DMS 273 treated with DMSO at 0.1 percent for 48 hours (cell line): ENCODE results near the gene MED8.

Experiments
- DNase-seq: peaks from one replicate; lab custom pipeline; 2025; lab: John Stamatoyannopoulos, UW

Gene MED8

GRCh38 chr1:43389326-43390313 lies at the start of gene MED8, which contains the start of gene SZT2:
MED8 (minus strand) TSS chr1:43389800; CDS start chr1:43389764, 36 bp downstream.
SZT2 (plus strand) TSS chr1:43389899; CDS start chr1:43389969, 70 bp downstream.
- DNase-seq: peak; percentile 76

DNA sequence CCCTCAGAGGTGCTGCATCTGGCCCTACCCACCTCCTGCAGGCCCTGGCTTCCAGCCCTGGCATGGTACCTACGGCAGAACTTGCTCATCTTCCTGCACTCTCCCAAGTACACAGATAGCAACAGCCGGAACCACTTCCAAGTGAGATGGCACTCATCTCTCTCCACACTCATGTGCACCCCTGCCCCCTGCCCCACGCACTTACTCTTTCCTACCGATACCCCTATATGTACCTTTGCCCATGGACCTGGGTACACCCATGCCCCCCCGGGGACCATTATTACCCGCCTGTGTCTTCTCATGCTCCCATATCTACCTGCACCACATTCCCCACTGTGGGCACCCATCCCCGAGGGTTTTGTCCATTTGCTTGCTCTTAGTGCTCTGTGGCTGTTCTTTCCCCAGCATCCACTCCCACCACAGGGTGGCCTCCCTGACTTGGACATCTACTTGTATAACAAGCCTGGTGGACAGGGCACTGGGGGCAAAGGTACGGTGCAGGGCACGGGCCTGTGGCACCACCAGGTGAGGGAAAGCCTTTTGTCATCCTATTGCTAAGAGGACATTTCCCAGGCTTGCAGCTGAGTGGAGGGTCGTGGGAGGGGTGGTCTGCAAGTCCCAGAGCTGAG lies 49.5 kb upstream of the MED8 start:
- no peak for DNase-seq

DNA sequence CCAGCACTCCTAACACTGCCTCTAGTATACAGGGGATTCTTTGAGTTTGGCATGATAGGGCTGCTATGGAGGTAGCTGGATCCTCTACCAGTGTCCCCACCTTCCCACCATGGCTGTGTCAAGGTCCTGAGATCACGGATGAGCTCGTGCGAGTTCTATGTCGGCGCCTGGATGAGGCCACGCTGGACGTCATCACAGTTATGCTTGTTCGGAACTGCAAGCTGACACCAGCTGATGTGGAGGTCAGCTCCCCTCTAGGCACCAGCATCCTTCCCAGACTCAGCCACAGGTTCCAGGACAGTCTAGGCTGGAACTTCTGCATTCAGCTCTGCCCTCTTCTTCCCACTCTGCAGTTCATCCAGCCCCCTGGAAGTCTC lies 49.0 kb upstream of the MED8 start:
- DNase-seq: no peak

- DNase-seq: no peak
Measured at GRCh38 chr1:43438006-43438405, 48.4 kb upstream of the MED8 start.

DNA sequence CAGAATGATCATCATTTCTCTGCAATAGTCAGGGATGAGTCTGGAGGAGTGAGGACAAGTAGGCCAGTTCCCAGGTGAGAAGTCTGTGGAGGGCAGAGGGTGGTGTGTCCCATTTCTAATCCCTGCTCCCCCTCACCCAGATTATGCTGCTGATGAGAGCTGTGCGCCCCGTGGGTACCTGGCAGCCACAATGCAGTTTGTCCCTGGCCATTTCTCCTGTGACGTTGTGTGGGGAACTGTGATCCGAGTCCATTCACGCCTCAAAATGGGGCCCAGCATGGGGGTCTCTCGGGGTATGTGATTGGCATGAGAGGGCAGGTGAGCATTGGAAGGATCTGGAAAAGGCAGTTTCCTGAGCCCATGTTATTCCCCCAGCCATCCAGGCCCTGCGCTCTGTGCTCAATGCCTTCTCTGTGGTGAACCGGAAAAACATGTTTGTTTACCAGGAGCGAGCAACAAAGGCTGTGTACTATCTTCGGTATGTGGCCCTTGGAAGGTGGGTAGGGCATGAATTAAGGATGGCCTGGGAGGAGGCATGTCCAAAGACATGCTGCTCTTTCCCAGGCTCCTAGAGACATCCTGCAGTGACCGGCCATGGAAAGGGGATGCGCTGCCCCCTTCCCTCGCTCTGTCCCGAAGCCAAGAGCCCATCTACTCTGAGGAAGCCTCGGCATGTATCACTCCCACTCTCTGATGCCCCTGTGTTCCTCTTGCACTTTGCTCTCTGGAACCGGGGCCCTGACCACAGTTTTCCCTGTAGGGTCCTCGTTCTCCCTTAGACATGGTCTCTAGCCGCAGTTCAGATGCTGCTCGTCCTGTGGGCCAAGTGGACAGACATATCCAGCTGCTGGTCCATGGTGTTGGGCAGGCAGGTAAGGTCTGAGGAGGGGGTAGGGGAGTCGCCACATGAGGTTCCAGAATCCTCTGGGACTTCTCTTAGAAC lies 47.7 kb upstream of the MED8 start:
- DNase-seq: no peak

DNA sequence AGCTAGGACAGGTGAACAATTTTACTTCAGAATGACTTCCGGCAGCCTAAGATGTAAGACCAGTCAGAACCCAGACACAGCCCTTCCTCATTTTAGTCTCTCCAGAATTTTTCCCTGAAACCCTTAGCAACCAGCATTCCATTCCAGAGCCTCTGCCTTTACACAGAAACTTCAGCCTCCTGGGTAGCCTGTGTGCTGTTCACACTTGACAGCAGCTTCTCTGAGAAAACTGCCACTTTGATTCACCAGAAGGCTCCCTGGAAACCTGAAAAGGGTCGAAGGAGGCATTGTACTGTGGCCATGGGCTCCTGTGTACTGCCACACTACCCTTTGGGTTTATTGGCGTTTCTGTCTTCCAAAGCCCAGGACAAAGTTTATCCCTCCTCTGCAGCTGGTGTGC lies 46.8 kb upstream of the MED8 start:
- no peak for DNase-seq

DNA sequence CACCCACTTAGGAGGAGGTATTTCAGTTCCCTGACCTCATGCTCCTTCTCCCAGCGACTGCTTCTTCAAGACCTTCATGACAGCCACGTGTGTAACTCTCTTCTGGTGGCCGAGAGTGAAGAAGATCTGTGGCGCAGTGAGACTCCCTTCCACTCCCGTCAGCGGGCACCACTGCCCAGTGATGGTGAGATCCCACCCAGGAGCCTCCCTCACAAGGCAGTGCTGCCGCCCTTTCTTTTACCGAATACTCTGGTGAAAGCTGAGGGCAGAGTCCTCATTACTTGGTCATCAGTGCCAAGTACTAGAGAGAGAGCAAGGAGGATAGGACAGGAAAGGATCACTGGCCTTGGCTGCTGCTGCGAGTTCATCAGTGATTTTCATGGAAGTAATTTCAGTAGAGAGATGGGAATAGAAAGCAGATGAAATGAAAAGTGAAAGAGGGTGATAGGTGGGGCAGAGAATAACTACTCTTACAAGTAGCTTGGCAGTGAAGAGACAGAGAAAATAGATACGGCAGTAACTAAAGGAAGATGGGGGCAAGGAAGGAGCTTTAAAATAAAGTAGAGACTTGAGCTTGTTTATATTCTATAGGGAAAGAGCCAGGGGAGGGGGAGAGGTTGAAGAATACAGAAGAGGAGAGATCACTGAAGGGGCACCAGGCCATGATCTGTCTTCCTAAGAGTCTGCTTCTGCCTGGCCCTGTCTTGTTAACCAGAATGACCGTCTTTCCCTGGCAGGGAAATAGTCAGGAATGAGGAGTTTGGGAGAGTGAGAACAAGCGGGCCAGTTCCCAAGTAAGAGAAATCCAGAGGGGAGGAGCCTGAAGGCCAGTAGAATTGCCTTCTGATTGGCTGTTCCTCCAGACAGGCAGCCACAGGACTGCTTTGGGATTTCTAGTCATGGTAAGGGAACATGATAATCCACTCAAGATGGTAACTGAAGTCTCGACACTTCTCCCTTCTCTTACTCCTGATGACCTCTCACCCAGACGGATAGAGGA lies 45.8 kb upstream of the MED8 start:
- DNase-seq: no peak

GRCh38 chr1:43434256-43434655 lies 44.7 kb upstream of the MED8 start:
- DNase-seq: no peak

DNA sequence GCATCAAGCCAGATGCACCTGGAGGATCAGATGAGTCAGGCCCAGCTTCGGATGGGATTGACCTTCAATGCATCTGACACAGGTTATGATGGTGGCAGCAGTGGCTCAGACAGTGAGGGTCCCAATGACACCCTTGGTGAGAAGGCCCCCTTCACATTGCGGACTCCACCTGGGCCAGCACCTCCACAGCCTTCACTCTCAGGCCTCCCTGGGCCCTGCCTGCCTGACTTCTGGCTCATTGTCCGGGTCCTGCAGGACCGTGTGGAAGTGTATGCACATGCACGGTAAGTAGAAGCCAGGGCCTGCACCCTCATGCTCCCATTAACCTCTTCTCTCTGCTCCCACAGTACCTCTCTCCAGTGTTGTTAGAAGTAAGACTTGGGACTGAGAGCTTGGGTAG lies 43.3 kb upstream of the MED8 start:
- no peak for DNase-seq

GRCh38 chr1:43432171-43432860 lies 42.7 kb upstream of the MED8 start:
- no peak for DNase-seq

DNA sequence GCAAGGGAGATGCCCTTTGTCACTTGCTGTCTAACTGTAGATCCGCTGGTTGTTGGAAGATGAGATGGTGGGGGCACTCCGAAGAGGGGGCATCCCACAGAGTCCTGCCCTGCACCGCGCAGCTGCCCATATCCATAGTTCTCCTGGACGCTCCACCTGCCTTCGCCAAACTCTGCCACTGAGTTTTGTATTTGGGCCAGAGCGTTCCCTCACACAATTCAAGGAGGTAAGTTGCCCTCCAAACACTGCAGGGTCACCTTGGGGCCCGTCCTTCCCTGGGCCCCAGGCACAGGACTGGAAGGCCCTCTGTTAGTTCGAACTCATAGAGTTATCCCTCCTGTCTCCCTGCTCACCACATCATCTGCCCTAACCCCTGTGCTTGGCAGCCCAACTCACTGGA lies 42.1 kb upstream of the MED8 start:
- no peak for DNase-seq

- no peak for DNase-seq
Measured at GRCh38 chr1:43430831-43431230, 41.2 kb upstream of the MED8 start.

GRCh38 chr1:43427941-43428340 lies 38.3 kb upstream of the MED8 start:
- no peak for DNase-seq

- no peak for DNase-seq
Measured at GRCh38 chr1:43427524-43427923, 37.9 kb upstream of the MED8 start.

DNA sequence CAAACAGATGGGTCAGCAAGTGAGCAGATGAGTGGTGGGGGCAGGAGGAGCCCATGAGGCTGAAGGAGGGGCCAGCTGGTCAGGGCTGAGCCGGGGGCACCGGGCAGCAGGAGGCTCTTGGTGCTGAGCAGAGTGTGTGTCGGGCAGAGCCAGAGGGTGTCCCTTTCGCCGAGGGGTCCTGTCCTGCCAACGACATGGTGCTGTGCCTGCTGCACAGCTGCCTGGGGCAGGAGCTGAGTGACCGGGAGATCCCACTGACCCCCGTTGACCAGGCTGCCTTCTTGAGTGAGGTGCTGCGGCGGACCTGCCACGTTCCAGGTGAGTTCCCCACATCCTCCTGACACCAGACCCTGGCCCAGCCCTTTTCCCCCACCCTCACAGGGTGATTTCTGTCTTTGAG lies 36.6 kb upstream of the MED8 start:
- no peak for DNase-seq

DNA sequence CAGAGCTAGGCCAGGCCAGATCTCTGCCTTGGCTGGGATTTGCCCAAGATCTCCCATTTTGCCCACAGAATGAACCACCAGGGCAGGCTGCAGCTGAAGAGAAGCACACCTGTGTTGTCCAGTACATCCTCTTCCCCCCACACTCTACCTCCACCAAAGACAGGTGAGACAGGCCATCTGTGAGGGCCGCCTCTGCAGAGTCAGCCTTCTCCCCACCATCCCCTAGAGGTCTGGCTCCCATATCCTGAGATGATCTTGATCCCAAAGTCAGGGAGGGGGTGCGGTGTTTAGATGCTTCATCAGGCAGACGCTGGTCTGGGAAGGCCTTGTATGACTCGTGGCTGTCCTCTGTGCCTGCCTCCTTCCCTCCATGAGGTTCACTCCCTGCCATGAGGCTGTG lies 35.4 kb upstream of the MED8 start:
- no peak for DNase-seq

GRCh38 chr1:43423672-43424550 lies 34.3 kb upstream of the MED8 start:
- DNase-seq: no peak

GRCh38 chr1:43422995-43423671 lies 33.5 kb upstream of the MED8 start:
- DNase-seq: no peak
